OCI-LY3 (cell line): Measurements from ENCODE around the gene PBX2.

ENCODE experiments used
- H2AFZ ChIP-seq: fragments of 200-600, 300-600 bp; shearing (Covaris generic); 2 replicates; pipeline ENCODE4 v1.6.0; 2014; ENCODE audit warnings: antibody characterized with exemption, low read depth, low read length
- H3K27ac ChIP-seq: fragments of 200-600, 300-600 bp; sonication (generic); 2 replicates; pipeline ENCODE4 v1.5.1; 2014; ENCODE audit warnings: mild to moderate bottlenecking, low read length, moderate library complexity, mixed read lengths
- H3K27me3 ChIP-seq: fragments of 200-600, 300-600 bp; sonication (generic); 2 replicates; pipeline ENCODE4 v1.6.1; 2014; ENCODE audit warnings: low read depth, low read length, mixed read lengths
- H3K36me3 ChIP-seq: fragments of 200-600, 300-600 bp; sonication (generic); replicated peaks from 2 replicates; pipeline ENCODE3; 2014; ENCODE audit warnings: low read depth, low read length, mixed read lengths
- H3K4me1 ChIP-seq: fragments of 300-600, 200-600 bp; sonication (generic); 2 replicates; pipeline ENCODE4 v1.6.1; 2014; ENCODE audit warnings: low read length, mixed read lengths
- H3K4me2 ChIP-seq: fragments of 200-600, 300-600 bp; sonication (generic); 2 replicates; pipeline ENCODE4 v1.6.1; 2014; ENCODE audit warnings: low read length, mixed read lengths
- H3K4me3 ChIP-seq: fragments of 300-600, 200-600 bp; sonication (generic); 2 replicates; pipeline ENCODE4 v1.5.1; 2014; ENCODE audit warnings: antibody characterized with exemption, mild to moderate bottlenecking, low read length, moderate library complexity
- H3K79me2 ChIP-seq: fragments of 300-600, 200-600 bp; shearing (Covaris generic); 2 replicates; pipeline ENCODE4 v1.6.1; 2014; ENCODE audit warnings: mild to moderate bottlenecking, low read length, mixed read lengths
- H3K9ac ChIP-seq: fragments of 300-600, 200-600 bp; shearing (Covaris generic); 2 replicates; pipeline ENCODE4 v1.6.0; 2014; ENCODE audit warnings: mild to moderate bottlenecking, low read length, moderate library complexity
- H3K9me3 ChIP-seq: fragments of 200-600, 300-600 bp; shearing (Covaris generic); 2 replicates; pipeline ENCODE4 v1.6.1; 2014; ENCODE audit warnings: low read length, mixed read lengths; ENCODE audit not compliant: insufficient read depth
- H4K20me1 ChIP-seq: fragments of 200-600, 300-600 bp; sonication (generic); 2 replicates; pipeline ENCODE4 v1.6.1; 2016; ENCODE audit warnings: low read length, mixed read lengths; ENCODE audit not compliant: insufficient read depth
- EZH2phosphoT487 ChIP-seq: fragments of 200-600 bp; shearing (Covaris generic); IDR thresholded peaks from 2 replicates; pipeline ENCODE4 v1.6.1; 2018; ENCODE audit warnings: antibody characterized with exemption, mixed run types, low read depth
- TF ChIP-seq, protein P1 (sequence below): fragments of 200-600, 300-600 bp; sonication (generic); IDR thresholded peaks from 2 replicates; pipeline ENCODE4 v1.5.1; 2014; ENCODE audit warnings: antibody characterized with exemption, low read length, low read depth

PBX2 gene, protein sequence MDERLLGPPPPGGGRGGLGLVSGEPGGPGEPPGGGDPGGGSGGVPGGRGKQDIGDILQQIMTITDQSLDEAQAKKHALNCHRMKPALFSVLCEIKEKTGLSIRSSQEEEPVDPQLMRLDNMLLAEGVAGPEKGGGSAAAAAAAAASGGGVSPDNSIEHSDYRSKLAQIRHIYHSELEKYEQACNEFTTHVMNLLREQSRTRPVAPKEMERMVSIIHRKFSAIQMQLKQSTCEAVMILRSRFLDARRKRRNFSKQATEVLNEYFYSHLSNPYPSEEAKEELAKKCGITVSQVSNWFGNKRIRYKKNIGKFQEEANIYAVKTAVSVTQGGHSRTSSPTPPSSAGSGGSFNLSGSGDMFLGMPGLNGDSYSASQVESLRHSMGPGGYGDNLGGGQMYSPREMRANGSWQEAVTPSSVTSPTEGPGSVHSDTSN

DNA sequence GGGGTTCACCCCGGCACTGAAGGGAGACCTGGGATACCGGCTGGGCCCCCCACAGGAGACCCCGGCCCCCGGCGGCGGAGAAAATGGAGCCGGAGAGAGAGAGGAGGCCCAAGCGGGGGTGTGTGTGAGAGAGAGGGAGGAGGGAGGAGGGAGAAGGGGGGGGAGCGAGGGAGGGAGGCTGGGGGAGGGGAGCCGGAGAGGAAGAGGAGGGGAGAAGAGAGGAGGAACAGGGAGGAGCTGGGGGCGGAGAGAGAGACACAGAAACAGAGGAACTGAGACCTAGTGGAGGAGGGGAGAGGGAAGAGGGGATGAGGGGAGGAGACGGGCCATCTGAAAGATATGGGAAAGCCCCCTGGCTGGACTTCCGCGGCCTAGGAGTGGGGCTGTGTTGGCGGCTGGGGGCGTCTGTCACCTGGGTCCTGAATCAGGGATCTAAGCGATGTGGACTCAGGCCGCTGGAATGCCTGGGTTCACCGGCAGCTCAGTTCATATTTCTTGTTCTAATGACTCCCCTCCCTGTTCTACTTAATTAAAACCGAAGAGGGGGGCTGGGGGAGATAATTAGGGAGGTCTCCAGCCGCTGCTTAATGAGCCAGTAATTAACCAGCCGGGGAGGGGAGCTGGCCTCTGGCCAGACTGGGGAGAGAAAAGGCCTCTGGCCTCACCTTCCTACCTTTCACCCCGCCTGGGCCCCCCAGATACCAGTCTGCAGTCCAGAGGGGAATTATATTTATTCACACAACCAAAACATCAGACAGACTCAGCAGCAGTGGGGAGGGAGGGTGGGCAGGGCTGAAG lies at the start of gene PBX2:
PBX2 (minus strand) TSS at position 149 of the 798 bp plus-strand sequence. CDS start 287 bp downstream, outside the sequence.
- Histone ChIP-seq H3K4me3 (peak within 1 kb of the TSS; percentile 93), H3K4me2 (peak within 1 kb of the TSS; percentile 100), H3K9ac (peak within 1 kb of the TSS; percentile 100), H3K36me3 (peaks cover 18% of the 10 kb centered on the region), H4K20me1 (no peaks in the 10 kb centered on the region), H3K9me3 (no peaks in the 10 kb centered on the region), H3K79me2 (peaks cover 48% of the 10 kb centered on the region), H2AFZ (no peak within 1 kb of the TSS), H3K4me1 (peaks cover 59% of the 10 kb centered on the region), H3K27me3 (no peaks in the 10 kb centered on the region), H3K27ac (peak within 1 kb of the TSS; percentile 97)
- TF ChIP-seq, protein P1, sequence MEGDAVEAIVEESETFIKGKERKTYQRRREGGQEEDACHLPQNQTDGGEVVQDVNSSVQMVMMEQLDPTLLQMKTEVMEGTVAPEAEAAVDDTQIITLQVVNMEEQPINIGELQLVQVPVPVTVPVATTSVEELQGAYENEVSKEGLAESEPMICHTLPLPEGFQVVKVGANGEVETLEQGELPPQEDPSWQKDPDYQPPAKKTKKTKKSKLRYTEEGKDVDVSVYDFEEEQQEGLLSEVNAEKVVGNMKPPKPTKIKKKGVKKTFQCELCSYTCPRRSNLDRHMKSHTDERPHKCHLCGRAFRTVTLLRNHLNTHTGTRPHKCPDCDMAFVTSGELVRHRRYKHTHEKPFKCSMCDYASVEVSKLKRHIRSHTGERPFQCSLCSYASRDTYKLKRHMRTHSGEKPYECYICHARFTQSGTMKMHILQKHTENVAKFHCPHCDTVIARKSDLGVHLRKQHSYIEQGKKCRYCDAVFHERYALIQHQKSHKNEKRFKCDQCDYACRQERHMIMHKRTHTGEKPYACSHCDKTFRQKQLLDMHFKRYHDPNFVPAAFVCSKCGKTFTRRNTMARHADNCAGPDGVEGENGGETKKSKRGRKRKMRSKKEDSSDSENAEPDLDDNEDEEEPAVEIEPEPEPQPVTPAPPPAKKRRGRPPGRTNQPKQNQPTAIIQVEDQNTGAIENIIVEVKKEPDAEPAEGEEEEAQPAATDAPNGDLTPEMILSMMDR = no peak
- no peak for TF ChIP-seq EZH2phosphoT487

DNA sequence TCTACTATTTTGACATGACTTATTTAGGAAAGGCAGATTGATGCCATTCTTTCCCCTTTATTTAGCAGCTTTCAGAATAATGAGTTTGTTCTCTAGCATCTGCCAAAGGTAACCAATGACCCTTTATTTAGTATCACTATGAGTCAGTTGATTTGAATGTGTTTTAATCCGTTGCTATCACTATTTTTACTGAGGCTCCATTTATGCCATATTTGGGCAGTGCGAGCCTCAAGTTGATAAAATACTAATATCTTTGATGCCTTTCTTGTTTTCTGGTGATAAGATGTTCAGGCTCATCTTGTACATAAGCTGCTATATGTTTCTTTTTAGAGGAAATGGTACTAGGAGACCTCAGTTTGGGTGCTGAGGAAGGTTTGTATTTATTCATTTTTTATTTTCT lies 49.5 kb upstream of the PBX2 start:
- no peaks in the 10 kb centered on the region for H3K36me3 ChIP-seq
- no peak overlapping the region for H3K27ac ChIP-seq
- no peaks in the 10 kb centered on the region for H4K20me1 ChIP-seq
- peaks cover 36% of the 10 kb centered on the region for H3K4me1 ChIP-seq
- TF ChIP-seq EZH2phosphoT487 = no peak
- TF ChIP-seq, protein P1 = no peak
- no peak overlapping the region for H3K4me3 ChIP-seq
- H3K4me2 ChIP-seq = no peak overlapping the region
- no peaks in the 10 kb centered on the region for H3K9me3 ChIP-seq
- no peaks in the 10 kb centered on the region for H3K79me2 ChIP-seq
- no peak overlapping the region for H2AFZ ChIP-seq
- no peaks in the 10 kb centered on the region for H3K27me3 ChIP-seq
- H3K9ac ChIP-seq = no peak overlapping the region

DNA sequence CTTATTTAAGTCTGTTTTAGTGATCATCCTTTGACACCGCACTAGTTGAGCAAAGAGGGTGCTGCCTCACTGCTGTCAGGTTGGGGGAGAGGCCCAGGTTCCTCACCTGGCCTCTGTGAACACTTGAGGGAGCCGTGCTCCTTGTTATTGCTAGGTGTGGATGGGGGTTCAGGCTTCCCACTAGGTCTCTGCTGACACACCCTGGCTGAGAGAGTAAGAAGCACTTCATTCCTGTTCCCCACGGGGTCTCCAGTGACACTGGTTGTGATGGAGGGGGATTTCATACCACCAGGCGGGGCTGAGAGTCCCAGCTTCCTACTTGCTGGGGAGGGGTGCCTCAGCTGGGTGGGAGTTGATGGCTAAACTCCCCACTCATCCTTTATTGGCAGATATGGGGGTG lies 44.9 kb upstream of the PBX2 start:
- no peak overlapping the region for H3K27ac ChIP-seq
- H3K4me3 ChIP-seq = no peak overlapping the region
- H3K27me3 ChIP-seq = no peaks in the 10 kb centered on the region
- H3K4me2 ChIP-seq = 0 out of 2 replicates have a peak overlapping the region, but pooled peaks have one; percentile 3
- H3K9ac ChIP-seq = no peak overlapping the region
- H4K20me1 ChIP-seq = no peaks in the 10 kb centered on the region
- H3K36me3 ChIP-seq = no peaks in the 10 kb centered on the region
- H2AFZ ChIP-seq = no peak overlapping the region
- H3K4me1 ChIP-seq = peaks cover 17% of the 10 kb centered on the region
- no peak for TF ChIP-seq EZH2phosphoT487
- TF ChIP-seq, protein P1 = peak; percentile 69
- no peaks in the 10 kb centered on the region for H3K79me2 ChIP-seq
- H3K9me3 ChIP-seq = no peaks in the 10 kb centered on the region

DNA sequence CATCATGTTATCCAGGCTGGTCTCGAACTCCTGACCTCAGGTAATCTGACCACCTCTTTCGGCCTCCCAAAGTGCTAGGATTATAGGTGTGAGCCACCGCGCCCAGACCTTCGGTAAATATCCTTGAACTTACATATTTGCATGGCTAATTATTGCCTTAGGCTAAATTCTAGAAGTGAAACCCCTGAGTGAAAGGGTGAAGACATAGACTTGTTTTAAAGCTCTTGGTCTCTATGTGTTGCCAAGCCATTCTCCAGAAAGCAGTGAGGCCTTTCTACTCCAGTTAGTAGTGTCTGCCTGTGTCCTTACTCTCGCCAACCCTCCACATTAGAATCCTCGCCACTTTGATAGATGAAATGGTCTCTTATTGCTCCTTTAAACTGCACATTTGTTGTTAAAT lies 36.4 kb upstream of the PBX2 start:
- H3K36me3 ChIP-seq = no peaks in the 10 kb centered on the region
- TF ChIP-seq EZH2phosphoT487 = no peak
- TF ChIP-seq, protein P1 = no peak
- H3K4me2 ChIP-seq = peak overlapping the region; percentile 57
- H3K9ac ChIP-seq = peak overlapping the region; percentile 19; the same call in 1 of the 2 replicates
- peak overlapping the region; percentile 89 for H3K27ac ChIP-seq
- no peaks in the 10 kb centered on the region for H3K27me3 ChIP-seq
- H3K4me3 ChIP-seq = peak overlapping the region; percentile 9; the same call in 1 of the 2 replicates
- H2AFZ ChIP-seq = no peak overlapping the region
- peaks cover 61% of the 10 kb centered on the region for H3K4me1 ChIP-seq
- H3K79me2 ChIP-seq = no peaks in the 10 kb centered on the region
- no peaks in the 10 kb centered on the region for H4K20me1 ChIP-seq
- no peaks in the 10 kb centered on the region for H3K9me3 ChIP-seq
